OCI-LY3 (cell line): Measurements from ENCODE around the gene C1orf105.

Source experiments
- CTCF ChIP-seq: fragments of 200-600, 300-600 bp; sonication (generic); IDR thresholded peaks from 2 replicates; pipeline ENCODE4 v1.5.1; 2014; ENCODE audit warnings: antibody characterized with exemption, low read length, low read depth
- EZH2phosphoT487 ChIP-seq: fragments of 200-600 bp; shearing (Covaris generic); IDR thresholded peaks from 2 replicates; pipeline ENCODE4 v1.6.1; 2018; ENCODE audit warnings: antibody characterized with exemption, mixed run types, low read depth

- TF ChIP-seq EZH2phosphoT487 (no peak), CTCF (no peak)
Measured at GRCh38 chr1:172431204-172431603, 10.7 kb downstream of the C1orf105 start.
